GM19438 (cell line): ENCODE data around the gene PHLPP1.

Experiments
- ATAC-seq: cut with Tn5 transposase; IDR thresholded peaks from one replicate; pipeline ENCODE4 v1.9.1; 2021; ENCODE audit warnings: low read depth; ENCODE audit not compliant: unreplicated experiment

PHLPP1 gene

DNA sequence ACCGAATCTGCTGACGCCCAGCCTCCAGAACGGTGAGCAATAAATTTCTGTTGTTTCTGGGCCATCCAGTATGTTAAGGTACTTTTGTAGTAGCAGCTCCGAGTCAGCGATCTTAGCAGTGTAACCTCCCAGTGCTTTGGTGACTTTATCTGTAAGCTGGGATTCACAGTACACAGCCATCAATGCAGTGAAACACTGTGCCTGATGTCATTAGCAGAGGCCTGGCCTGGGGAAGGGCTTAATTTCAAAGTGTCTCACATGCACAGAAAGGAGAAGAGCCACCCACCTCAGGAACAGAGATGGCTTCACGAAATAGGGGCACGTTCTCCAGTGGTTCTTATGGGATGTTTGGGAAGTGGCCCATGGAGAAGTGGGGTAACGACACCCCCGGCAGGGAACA, 281.2 kb downstream of the PHLPP1 start:
- no peak for ATAC-seq

DNA sequence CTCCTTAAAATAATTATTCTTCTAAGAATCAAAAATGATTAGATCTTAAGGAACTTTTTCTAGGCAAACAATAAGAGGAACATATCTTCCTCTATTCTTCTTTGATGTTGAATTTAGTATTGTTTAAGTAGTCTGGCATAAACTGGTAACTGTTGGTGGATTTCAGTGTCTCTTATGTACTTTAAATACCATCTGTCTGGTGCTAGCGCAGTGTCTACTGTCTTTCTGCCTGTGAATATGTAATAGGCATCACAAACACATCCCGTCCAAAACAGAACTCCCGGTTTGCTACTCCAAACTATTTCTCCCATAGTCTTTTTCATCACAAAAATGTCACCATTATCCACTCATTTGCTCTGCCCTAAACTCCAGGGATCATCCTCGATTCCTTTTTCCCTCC, 281.7 kb downstream of the PHLPP1 start:
- no peak for ATAC-seq

DNA sequence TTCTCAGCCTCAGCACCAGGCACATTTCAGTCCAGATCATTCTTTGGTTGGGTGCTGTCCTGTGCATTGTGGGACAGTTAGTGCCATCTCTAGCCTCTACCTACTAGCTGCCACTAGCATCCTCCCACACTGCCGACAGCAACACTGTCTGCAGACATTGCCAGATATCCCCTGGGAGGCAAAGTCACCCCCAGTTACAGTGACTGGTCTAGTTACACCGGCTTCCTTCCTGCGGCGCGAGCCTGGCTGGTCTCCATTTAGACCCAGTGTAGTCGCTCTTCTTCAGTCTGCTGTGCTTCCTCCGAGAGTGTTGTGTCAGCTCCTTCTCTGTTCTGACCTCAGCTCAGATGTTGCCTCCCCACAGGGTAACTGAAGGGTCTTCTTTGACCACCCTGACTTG, 283.1 kb downstream of the PHLPP1 start:
- ATAC-seq, result no peak

GRCh38 chr18:62999392-62999791, 284.1 kb downstream of the PHLPP1 start:
- ATAC-seq, result no peak

DNA sequence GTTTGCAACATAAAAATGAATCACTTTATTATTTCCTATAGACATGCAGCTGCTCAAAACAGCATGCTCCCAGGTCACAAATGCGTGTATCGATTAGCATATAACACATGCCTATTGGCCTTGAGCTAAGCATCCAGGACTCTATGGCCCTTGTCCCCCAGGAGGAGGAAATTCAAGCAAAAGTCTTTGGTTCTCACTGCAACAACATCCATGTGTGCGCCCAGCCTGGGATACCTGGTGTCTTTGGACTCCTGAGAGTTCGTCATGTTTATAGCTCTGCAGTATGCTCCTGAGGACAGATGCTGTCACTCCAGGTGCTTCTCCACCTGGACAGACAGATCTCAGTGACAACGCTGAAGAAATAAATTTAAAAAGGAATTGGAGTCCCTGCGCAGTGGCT, 284.6 kb downstream of the PHLPP1 start:
- no peak for ATAC-seq

DNA sequence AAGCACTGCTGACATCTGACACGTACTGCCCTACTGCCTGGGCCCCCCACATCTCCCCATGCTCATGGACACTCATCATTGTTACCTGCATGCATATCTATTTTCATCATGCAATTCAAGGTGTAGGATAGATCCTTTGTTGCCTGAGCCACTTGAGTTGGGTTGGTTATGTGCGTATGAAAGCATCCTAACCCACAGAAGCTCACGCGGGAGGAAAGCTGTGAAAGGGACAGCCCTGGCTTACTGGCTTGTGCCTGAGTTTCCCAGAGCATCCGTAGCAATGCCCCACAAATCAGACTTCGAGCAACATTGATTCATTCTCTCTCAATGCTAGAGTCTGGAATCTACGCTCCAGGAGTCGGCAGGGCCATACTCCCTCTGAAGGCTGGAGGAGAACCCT, 285.5 kb downstream of the PHLPP1 start:
- no peak for ATAC-seq

DNA sequence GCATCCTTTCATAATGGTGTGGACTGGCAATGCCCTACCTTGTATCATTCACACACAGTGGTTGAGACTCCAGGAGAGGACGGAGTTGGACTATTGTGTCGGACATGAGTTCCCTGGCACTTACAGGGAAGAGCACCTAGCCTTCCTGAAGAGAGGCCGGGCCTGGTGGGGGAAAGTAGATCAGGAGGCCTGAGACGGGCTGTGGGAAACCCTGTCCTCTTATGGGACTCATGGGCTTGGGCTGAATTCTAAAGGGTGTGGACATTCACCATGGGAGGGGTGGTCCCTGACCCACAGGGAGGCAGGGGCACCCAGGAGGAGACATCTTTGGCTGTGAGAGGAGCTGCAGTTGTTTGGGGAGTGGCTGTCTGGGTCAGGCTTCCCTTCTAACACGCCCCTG, 286.5 kb downstream of the PHLPP1 start:
- no peak for ATAC-seq

- no peak for ATAC-seq
Measured at GRCh38 chr18:63002305-63002704, 287.0 kb downstream of the PHLPP1 start.

DNA sequence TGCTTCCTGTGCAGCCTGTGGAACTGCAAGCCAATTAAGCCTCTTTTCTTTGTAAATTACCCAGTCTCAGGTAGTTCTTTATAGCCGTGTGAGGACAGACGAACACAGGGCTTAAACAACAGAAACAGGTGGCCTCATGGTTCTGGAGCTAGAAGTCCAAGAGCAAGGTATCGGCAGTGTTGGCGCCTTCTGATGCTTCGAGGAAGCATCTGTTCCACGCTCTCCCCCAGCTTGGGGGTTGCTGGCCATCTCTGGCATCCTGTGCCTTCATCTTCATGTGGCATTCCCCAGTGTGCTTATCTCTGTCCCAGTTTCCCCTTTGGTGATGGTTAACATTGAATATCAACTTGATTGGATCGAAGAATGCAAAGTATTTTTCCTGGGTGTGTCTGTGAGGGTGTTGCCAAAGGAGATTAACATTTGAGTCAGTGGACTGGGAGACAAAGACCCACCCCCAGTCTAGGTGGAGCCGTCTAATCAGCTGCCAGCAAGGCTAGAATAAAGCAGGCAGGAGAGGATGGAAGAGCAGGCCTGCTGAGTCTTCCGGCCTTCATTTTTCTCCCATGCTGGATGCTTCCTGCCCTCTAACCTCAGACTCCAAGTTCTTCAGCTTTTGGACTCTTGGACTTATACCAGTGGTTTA, 287.6 kb downstream of the PHLPP1 start:
- no peak for ATAC-seq

- ATAC-seq, result no peak
Measured at GRCh38 chr18:63003899-63004298, 288.6 kb downstream of the PHLPP1 start.

DNA sequence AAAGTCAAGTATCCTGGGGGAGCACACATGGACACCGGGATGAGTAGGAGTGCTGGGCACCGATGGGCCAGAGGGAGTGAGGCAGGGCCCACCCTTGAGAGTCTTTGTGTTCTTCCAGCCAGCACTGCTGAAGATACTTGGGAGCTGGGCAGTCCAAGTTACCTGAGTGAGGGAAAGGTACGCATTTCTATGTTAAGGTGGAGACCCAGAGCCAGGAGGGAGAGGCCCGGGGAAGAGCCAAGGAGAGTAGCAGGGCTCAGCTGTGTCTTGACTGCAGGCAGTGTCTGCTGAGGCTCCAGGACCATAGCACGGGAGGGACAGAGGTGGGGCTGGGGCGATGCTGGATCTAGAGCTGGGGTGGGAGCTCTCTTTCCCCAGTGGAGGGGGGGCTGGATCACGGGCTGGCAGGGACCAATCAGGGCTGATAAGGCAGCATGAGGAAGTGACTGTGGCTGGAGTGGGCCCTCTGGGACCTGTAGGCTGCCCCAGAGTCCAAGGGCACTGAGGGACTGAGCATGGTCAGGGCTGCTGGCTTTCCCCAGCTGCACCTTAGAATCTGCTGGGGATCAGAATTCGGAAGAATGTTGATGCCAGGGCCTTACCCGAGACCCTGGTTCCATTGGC, 289.2 kb downstream of the PHLPP1 start:
- ATAC-seq, result no peak

DNA sequence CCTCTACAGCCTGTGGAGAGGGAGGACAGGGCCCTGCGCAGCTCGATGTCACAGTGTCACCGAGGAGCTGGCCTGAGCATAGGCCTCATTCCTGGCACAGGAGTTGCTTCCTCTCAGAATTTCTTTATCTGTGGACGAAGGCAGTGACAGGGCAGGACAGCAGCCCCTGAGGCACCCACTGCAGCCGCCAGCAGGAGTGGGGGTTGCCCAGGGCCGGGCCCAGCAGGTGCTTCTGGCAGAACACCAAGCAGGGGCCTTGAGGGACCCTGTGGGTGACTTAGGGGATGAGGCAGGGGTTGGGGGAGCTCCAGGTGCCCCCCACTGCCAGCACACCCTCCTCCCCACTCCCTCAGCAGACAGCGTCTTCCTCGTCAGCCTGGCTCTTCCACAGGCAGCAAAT, 290.0 kb downstream of the PHLPP1 start:
- ATAC-seq, result no peak

- no peak for ATAC-seq
Measured at GRCh38 chr18:63007231-63007630, 291.9 kb downstream of the PHLPP1 start.

DNA sequence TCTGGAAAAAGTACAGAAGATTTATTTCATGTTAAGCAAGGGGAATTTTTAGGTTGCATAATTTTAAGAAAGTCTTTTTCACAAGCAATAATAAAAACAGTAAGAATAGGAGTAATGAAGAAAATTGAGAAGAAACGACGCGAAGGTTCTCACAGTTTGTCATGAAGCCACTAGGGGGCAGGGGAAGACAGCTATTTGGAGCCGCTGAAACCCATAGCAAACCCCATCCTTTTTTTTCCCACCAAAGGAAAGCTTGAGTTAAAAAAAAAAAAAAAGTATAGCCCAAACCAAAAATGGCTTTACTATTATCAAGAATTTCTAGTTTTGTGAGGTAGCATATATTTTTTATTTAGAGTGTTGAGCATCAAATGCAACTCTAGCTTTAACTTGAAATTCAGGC, 300.9 kb downstream of the PHLPP1 start:
- ATAC-seq, result no peak

- no peak for ATAC-seq
Measured at GRCh38 chr18:63017076-63017475, 301.7 kb downstream of the PHLPP1 start.

GRCh38 chr18:63017977-63018376, 302.6 kb downstream of the PHLPP1 start:
- no peak for ATAC-seq

DNA sequence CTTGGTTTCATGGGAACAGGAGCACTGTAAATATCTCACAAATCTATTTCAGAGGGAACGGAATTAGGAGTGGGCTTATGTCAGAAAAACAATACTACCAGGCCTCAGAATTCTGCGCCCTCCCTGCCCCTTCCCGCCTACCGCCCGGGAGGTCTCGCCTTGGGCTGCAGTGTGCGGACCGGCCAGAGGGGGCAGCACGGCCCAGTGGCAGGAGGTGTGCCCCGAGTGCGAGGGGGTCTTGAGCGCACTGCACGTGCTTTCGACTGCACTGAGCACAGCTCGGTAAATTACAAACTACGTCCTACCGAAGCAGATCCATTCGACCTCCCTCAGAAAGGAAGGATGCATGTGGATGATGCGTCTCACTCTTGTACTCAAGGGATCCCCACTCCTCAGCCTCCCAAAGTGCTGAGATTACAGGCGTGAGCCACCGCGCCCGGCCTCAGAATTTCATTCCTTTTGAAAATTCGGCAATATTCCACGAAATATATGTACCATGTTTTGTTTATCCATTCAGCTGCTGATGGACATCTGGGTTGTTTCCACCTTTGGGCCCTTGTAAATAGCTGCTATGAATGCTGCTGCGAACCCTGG, 307.2 kb downstream of the PHLPP1 start:
- ATAC-seq, result no peak

DNA sequence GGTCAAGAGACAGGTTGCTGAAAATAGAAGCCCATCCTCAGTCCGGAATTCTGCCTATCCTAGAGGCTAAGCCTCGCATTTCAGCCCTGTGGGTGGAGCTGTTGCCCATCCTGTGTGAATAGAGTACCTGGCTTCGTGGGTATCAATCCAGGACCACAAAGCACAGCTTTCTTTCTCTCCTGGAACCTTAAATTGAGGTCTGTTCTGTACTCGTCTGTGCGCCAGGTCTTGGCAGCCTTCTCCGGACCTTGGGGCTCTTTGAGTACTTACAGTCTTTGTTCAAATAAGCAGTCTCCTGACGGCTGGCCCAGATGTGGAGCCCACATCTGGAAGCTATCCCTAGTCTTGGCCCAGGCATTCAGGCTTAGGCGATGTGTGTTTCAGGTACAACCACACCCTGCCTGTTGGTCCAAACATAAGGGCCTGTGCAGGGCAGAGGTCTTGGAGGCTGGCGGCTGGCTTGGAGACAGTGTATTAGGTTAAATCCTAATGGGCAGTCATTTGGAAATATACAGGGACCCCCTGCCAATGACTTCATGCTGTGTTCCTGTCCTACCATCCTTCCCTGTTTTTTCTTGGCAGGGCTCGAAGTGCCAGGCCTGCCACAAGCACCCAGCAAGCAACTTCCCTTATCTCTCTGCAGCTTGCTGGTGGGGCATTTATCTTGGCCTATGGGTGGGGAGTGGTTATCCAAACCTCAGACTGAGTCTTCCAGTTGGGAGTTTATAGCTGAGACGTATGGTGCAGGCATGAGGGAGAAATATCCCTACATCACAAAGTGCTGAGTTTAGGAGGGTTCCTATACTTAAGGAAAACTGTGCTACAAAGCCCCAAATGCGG, 310.1 kb downstream of the PHLPP1 start:
- no peak for ATAC-seq

DNA sequence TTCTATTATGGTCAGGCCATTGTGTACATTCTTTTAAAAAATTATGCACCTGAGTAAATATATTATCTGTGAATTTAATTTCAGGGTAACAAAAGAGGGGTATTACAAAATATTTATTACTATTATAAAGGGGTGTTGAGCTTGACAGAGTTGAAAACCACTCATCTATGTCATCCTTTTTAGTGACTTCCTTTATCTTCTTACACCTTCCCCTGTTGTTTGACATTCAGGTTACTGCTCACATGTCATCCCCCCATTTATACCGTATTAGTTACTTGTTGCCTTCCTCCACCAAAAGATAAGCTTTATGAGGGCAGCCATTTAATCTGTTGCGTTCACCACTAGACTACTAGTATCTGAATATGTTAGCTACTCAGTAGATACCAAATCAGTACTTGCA, 313.0 kb downstream of the PHLPP1 start:
- ATAC-seq, result no peak
